ENCODE results near the gene GCNA.

The GCNA gene

GRCh38 chrX:71578253-71579135 lies at the start of gene GCNA:
TSS of gene GCNA (plus strand) at chrX:71578437. CDS start at chrX:71580822, 2,385 bp downstream.
- FAIRE-seq (no peak), DNase-seq (ENCODE audit: low spot score) (no peak)

GRCh38 chrX:71532078-71532752 lies 46.0 kb upstream of the GCNA start:
- no peak for DNase-seq (ENCODE audit: low spot score)
- FAIRE-seq: no peak

- DNase-seq (ENCODE audit: low spot score) (peak; percentile 87), FAIRE-seq (no peak)
Measured at GRCh38 chrX:71532753-71533425, 45.3 kb upstream of the GCNA start, which contains the start of gene OGT. TSS of gene OGT (plus strand) at chrX:71533104. CDS start at chrX:71533300, 196 bp downstream.

- DNase-seq (ENCODE audit: low spot score) (no peak), FAIRE-seq (no peak)
Measured at GRCh38 chrX:71533516-71533850, 44.8 kb upstream of the GCNA start.

GRCh38 chrX:71533851-71534561 lies 44.2 kb upstream of the GCNA start:
- no peak for FAIRE-seq
- DNase-seq (ENCODE audit: low spot score): peak; percentile 26

- FAIRE-seq (no peak), DNase-seq (ENCODE audit: low spot score) (no peak)
Measured at GRCh38 chrX:71534773-71535544, 43.3 kb upstream of the GCNA start.

- DNase-seq (ENCODE audit: low spot score): no peak
- no peak for FAIRE-seq
Measured at GRCh38 chrX:71536285-71536684, 42.0 kb upstream of the GCNA start.

- FAIRE-seq (no peak), DNase-seq (ENCODE audit: low spot score) (no peak)
Measured at GRCh38 chrX:71537743-71538142, 40.5 kb upstream of the GCNA start.

GRCh38 chrX:71540801-71541200 lies 37.4 kb upstream of the GCNA start:
- no peak for DNase-seq (ENCODE audit: low spot score)
- no peak for FAIRE-seq

- no peak for DNase-seq (ENCODE audit: low spot score)
Measured at GRCh38 chrX:71541210-71542022, 36.8 kb upstream of the GCNA start.

GRCh38 chrX:71542411-71542810 lies 35.8 kb upstream of the GCNA start:
- DNase-seq (ENCODE audit: low spot score): no peak

More at GRCh38 chrX:71541210-71542022, 36.8 kb upstream of the GCNA start:
- no peak for FAIRE-seq

GRCh38 chrX:71542825-71543224 lies 35.4 kb upstream of the GCNA start:
- no peak for DNase-seq (ENCODE audit: low spot score)

More at GRCh38 chrX:71542411-71542810, 35.8 kb upstream of the GCNA start:
- FAIRE-seq: no peak

GRCh38 chrX:71543316-71543715 lies 34.9 kb upstream of the GCNA start:
- no peak for FAIRE-seq
- peak; percentile 12 for DNase-seq (ENCODE audit: low spot score)

More at GRCh38 chrX:71542825-71543224, 35.4 kb upstream of the GCNA start:
- no peak for FAIRE-seq

- no peak for DNase-seq (ENCODE audit: low spot score)
- FAIRE-seq: no peak
Measured at GRCh38 chrX:71545364-71545763, 32.9 kb upstream of the GCNA start.

- DNase-seq (ENCODE audit: low spot score) (no peak), FAIRE-seq (no peak)
Measured at GRCh38 chrX:71546879-71547278, 31.4 kb upstream of the GCNA start.

GRCh38 chrX:71547339-71547738 lies 30.9 kb upstream of the GCNA start:
- DNase-seq (ENCODE audit: low spot score) (no peak), FAIRE-seq (no peak)

- FAIRE-seq (no peak), DNase-seq (ENCODE audit: low spot score) (no peak)
Measured at GRCh38 chrX:71549986-71550385, 28.3 kb upstream of the GCNA start.

GRCh38 chrX:71550578-71550977 lies 27.7 kb upstream of the GCNA start:
- no peak for FAIRE-seq

GRCh38 chrX:71556036-71556435 lies 22.2 kb upstream of the GCNA start:
- DNase-seq (ENCODE audit: low spot score): no peak
- FAIRE-seq: no peak

More at GRCh38 chrX:71550578-71550977, 27.7 kb upstream of the GCNA start:
- DNase-seq (ENCODE audit: low spot score): no peak

- DNase-seq (ENCODE audit: low spot score) (no peak), FAIRE-seq (no peak)
Measured at GRCh38 chrX:71558920-71559319, 19.3 kb upstream of the GCNA start.

Data from urothelium cell line (cell line).